ENCODE results near the gene SH3TC1.
A peak's percentile ranks its signal among the peaks of the same experiment; 100 is the strongest.

Gene SH3TC1

DNA sequence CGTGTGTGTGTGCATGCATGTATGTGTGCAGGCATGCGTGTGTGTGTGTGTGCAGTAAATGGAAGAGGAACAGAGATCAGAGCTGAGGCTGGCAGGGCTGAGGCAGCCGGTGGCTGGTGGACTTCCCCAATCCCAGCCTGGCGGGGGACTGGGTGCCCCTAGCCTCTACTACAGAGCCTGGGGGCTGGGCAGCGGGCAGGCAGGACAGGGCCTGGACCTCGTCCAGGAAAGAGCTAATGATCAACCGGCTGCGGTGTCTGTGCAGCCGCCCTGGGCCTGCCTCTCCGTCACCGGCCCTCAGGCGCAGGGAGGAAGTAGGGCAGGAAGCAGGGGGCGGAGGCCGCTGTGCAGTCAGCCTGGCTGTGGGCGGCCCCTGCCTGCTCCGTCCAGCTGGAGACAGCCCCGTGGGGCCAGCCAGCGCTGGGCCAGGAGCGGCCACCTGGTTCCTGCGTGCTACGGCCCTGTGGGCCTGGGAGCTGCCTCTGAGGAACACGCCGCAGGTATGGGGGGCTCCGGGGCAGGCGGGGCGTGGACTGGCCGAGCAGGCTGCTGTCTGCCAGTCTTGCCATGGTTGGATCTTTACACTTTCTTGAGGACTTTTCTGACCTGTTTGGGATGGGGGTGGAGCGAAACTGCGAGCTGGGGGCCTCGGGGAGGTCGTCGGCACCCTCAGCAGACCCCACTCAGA lies at the start of gene SH3TC1:
TSS of gene SH3TC1 (plus strand) at position 385 of the 688 bp plus-strand sequence. CDS start 5,905 bp downstream, outside the sequence.
- peak; percentile 89 for DNase-seq (ENCODE audit: low spot score)

DNA sequence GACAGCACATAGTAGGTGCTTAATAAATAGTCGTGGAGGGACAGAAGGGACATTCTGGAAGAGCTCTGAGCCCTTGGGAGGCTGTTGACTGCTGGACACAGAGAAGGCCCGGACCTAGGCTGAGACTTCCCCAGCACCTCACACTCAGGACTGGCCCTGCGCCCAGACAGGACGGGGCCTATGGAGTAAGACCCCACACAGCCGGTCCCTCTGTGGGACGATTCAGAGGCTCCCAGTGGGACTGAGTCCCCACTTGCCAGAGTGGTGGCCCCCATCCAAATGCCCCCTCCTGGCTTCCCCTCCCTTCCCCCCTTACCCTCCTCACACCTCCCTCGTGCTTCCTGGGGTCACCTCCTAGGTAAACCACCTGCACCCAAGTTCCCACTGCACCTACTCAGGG lies 49.4 kb upstream of the SH3TC1 start:
- no peak for DNase-seq (ENCODE audit: low spot score)

DNA sequence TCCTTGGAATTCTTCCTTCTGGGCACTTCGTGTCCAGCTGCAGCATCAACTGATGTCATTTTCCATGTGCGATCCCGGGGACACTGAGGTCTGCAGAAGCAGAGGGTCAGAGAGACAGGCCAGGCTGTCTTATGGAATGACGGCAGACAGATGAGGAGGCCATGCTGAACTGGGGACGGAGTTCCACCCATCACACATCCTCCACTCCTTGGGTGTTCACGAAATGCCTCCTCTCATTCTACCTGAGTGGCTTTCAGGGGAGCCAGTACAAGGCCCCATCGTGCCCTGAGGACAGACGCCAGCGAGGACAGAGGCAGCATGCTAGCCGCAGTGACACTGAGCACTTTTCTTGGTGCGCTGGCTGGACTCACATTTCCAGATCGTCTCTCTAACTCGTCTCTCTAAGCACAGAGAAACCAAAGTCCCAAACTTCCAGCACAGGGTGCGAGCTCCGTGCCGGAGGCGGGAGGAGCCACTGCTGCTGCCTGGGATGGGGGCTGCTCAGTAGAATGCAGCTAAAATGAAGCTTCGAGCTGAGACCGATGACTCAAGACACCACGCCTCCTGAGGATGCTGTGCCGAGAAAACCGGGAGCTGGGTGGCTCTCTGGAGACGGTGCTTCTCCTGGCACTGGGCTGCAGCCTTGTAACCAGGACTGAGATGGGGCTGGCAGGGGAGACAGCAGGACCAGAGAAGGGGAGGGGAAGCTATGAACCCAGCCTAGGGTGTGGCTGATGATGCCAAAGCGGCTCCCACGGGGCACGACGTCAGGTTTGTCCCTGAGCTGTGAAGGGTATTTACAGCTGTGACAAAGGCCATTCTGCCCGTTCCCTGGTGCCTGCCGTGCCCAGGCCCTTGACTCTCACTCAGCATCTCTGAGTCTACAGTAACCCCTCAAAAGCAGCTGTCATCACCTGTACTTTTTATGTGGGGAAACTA lies 48.7 kb upstream of the SH3TC1 start:
- DNase-seq (ENCODE audit: low spot score): no peak

DNA sequence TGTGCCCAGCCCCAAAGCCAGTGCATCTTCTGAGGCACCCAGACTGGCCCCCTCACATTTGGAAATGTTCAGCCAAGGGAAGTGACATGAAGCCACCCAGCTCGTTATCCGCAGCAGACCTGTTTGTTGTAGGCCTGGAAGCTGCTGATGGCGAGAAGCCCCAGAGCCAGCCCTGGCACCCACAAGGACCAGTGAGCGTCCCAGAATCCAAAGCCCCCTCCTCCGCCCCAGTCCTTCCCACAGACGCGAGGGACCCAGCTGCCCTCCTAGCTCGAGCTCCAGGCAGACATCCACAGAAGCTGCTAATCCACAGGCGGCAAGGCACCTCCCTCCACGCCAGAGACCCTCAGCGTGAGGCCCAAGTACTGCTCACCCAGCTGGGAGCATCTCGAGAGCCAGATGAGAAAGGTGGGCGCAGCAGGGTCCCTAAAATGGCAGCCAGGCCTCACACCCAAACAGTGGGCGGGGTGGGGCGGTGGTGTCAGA lies 47.9 kb upstream of the SH3TC1 start:
- DNase-seq (ENCODE audit: low spot score): no peak

DNA sequence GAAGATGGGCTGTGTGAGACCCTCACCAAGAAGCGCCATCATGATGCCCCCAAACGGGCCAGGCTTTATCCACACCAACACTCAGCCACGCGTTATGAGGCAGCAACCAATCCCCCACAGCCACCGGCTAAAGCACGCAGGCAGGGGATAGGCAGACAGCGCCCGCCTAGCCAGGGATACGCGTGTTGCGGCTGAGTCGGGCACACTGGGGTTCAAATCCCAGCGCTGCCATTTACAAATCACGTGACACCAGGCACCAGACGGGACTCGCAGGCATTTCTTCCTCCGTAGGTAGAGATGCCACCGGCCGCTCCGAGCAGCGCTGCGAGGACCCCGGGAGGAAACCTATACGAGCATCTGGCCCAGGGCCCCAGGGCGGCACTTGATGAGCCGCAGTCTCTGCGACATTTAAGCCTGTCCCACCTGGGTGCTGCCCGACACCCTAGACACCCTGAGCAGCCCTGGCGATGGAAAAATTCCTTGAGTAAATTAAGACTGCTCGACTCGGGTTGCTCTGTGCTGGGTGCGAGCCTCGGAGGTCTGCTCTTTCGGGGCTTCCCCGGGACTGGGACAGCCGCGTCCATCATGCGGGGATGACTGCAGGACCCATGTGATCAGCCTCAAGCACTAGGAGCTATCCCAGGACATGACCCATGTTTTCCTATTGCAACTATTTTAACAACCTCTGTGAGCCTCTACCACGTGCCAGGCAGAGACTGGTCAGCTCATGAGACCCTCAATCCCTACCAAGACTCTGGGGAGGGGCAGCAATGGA lies 46.8 kb upstream of the SH3TC1 start:
- DNase-seq (ENCODE audit: low spot score): no peak

DNA sequence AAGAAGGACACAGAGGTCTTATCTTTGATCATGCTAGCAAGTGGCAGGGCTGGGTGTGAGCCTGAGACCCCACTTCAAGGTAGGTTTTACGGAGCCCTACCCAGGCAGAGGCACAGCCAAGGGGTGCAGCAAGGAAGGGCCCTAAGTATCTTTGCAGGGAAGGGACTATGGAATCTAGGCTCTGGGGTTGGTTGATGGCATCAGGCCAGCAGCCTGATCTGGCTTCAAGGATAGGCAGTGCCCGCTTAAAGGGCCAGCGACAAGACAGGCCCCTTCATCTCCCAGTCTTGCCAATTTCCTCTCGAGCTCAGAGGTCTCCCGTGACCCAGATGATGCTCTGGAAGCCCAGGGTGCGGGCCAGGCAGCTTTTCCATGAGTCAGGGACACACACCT lies 46.2 kb upstream of the SH3TC1 start:
- no peak for DNase-seq (ENCODE audit: low spot score)

DNA sequence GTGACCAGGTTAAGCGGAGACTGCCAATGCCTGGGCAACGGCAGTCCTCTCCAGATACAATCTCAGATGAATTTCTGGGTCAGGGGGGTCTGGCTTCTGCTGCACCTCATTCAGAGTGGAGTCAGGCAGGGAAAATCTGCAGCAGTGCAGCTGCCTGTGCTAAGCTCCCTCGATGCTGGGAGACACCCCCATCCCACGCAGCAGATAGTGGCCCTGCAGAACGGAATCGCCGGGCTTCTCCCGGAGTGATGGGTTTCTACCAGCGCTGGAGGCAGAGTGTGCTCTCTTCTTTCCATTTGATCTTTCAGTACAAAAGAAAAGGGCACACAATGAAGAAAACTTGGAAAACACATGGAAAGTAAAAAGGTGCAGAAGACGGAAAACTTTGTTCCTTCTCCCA lies 45.6 kb upstream of the SH3TC1 start:
- DNase-seq (ENCODE audit: low spot score): no peak

DNA sequence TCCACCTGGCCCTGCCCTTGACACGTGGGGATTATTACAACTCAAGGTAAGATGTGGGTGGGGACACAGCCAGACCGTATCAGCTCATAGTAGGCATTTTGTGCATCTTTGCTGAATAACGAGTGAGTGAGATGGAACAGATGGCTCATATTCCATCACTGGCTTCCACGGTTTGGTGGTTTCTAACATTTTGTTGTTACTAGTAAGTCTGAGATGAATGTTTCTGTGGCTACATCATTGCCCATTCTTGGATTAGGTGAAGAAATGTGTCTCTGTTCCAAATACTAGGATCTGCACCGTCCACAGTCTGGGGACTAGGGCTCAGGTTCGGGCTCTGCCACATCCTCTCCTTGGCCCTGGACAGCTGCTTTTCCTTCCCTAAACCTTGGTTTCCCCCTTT lies 44.0 kb upstream of the SH3TC1 start:
- no peak for DNase-seq (ENCODE audit: low spot score)

DNA sequence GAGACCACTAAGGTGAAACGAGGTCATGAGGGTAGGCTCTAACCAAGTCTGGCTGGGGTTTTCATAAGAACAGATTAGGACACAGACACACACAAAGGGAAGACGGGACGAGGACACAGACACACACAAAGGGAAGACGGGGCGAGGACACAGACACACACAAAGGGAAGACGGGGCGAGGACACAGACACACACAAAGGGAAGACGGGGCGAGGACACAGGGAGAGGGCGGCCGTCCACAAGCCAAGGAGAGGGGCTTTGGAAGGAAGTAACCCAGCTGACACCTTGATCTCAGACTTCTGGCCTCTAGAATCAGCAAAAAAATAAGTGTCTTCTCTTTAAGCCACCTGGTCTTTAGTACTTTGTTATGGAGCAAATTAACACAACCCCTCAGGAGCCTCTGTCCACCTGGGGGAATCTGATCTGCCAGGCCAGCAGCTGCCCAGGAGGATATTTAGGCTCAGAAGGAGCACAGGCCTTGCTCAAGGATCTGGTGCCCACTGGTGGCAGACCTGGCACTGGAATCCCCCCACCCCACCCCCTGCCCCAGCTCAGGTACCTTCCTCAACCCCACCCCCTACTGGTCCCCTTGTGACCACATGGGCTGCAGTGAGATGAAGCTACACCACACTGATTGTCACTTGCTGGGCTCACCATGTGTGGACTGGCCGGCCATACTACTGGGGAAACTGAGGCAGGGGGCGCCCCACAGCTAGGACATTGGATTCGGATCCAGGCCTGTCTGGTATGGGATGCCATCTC lies 43.2 kb upstream of the SH3TC1 start:
- DNase-seq (ENCODE audit: low spot score): no peak

DNA sequence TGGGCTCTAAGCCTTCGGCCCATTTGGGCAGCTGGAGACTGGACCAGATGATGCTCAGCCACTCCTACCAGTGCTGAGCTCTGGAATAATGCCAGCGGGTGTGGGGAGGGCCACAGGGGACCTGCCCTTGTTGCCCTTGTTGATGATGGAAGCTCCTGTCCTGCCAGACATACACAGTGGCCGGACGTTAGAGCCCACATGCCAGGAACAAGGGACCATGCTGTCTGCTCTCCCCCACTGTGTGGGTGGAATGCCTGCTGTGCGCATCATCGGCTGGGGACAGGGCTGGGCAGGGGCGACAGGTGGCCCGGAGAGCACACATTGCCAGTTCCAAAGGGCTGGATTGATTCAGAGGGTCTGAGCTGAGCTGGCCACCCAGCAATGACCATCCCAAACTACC lies 42.5 kb upstream of the SH3TC1 start:
- DNase-seq (ENCODE audit: low spot score): no peak

DNA sequence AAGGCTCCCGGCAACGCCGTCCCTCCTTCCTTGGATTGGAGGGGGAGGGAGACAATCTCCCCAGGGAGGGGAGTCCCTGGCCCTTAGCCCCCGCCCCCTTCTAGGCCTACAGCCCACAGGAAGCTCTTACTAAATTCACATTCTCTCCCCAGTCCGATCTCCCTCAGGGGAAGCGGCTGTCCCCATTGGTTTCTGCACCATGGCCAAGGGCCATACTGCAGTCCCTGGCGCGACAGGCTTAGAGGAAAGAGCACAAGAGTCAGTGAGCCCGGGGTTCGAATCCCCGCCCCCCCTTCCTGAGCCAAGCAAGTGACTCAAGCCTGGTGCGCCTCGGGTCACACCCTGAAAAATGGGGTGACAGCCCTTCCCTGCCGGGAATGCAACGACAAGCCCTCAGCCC lies 41.6 kb upstream of the SH3TC1 start:
- DNase-seq (ENCODE audit: low spot score): no peak

DNA sequence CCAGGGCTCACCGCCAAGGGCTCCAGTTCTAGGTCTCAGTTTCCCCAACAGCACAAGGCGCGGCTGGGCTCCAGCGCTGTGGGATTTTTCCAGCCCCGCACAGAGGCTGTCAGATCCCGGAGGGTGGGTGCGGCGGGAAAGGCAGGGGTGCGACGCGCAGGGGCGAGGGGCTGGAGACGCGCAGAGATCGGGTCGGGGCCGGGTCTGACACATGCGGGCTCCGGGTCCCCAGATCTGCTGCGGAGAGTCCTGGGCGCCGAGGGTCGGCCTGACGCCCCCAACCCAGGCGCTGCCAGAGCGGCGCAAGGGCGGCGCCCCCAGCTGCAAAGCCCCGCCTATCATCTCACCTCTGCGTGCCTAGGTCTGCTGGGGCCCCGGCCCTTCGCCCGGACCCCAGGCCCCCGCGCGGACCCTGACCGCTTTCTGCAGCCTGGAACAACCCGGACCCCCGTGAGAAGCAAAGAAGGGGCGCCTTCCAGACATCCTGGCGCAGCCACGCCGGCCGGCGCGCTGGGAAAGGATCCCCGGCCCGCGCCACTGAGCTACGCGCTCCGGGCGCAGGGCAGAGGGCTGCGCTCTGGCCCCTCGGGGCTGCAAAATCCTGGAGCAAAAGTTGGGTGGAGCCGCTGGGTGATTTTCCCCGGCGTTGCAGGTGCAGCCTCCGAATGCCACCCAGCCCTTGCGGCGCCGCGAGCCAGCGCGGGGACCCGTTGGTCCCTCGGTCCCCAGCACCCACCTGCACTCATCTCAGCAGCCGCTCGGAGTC lies 41.0 kb upstream of the SH3TC1 start:
- no peak for DNase-seq (ENCODE audit: low spot score)

DNA sequence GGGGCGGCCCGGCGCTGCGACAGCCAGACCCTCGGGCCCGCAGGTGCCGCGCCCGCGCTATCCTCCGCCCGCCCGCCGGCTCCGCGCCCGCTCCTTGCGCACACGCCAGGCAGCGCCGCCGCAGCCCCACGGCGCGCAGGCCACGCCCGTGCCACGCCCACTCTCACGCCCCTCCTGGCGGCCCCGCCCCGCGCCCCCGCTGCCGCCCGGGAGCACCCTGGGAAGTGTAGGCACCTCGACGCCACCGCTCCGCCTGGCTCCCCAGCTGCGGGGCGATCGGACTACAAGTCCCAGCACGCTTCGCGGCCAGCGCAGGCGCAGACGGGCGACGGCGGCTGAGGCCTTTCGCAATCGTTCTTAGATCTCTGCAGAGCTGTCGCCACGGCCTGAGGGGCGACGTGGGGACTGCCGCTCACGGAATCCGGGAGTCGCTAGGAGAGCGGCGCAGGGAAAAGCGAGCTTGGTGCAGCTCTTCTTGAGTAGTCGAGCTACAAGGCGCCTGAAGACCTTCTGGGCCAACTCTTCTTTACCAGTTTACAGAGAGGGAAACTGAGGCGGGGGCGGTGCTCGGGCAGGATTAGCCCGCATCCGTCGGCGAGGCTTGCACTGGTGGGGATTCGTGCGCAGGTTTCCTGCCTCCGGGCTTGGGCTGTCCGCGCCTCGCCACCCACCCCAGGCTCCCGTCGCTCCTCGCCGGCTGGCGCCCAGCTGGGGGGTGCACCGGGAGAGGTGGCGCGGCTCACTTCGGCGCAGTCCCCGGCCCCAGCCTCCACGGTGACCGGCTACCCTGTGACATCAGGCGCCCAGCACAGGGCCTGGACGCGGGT lies 40.2 kb upstream of the SH3TC1 start, which contains the start of gene ABLIM2:
TSS of gene ABLIM2 (minus strand) at position 104 of the 827 bp plus-strand sequence. CDS start 124 bp downstream, outside the sequence.
- DNase-seq (ENCODE audit: low spot score): peak; percentile 94

DNA sequence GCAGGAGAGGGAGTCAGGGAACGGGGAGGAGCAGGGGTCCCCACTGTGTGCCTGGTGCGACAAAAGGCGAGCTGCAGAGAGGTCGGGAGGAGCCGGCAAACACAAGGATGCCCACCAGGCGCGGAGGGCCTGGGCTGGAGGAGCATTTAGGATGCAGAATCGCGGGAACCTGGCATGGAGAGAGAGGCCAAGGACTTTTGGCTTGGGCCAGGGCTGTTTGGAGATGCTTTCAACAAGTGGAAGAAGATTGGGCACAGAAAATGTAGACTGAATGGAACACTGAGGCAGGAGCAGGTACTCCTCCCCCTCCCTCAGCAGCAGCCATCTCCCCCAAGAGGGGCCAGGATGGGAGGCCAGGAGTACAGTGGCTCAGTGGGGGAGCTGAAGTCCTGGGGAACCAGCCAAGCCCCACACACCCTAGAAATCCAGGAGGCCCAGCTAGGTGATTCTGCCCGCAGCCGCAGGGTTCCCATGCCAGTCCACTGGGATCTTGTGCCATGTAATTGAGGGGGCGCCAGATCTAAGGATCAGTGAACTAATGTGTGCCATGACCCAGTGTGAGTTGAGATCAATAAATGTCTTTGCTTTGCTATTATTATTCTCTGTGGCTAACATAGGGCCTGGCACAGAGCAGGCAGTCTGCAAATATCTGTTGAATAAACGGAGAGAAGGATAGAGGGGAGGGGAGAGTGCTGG lies 39.4 kb upstream of the SH3TC1 start:
- no peak for DNase-seq (ENCODE audit: low spot score)

DNA sequence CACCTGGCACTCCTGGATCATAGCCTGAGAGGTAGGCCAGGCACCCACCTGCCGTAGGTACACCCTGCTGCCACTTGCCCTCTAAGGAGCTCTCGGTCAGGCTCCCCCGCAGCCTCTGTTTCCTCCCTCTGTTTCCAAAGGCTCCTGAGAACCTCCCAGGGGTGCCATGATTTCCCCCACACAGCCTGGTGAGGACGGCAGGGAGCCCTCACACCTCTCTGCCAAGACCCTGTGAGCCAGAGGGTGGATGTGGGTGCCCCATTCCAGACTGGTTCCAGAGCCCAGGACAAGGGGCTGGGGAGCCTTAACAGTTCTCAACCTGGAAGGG lies 38.9 kb upstream of the SH3TC1 start:
- no peak for DNase-seq (ENCODE audit: low spot score)

DNA sequence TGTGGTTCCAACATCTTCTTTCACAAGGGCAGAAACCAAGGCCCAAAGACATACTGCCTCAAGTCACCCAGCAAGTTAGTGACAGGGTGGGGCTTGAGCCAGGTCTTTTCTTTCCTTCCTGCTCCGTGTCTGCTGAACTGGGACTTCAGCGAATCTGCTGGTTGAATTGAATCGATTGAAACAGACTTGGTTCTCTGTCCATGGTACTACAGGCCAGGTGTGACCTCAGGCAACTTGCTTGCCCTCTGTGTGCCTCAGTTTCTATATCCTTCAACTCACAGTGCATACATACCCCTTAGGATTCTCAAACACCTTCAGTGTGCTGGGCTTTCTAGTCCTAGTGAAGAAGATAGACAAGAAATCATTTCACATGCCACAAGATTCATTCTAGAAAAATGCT lies 38.5 kb upstream of the SH3TC1 start:
- no peak for DNase-seq (ENCODE audit: low spot score)

DNA sequence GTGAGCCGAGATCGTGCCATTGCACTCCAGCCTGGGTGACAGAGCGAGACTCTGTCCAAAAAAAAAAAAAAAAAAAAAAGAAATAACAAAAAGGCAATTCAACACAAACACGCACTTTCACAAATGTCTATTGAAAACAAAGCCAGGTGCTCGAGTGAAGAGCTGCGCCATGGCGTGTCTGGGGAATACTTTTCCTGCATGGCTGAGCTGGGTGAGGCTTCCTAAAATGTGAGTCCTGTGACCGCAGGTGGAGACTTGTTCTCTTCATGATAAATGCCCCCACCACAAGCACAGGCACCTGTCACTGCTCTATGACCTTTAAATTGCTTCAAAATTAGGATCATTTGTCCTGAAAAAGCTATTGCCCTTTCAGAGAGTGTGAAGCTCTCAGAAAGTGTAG lies 36.5 kb upstream of the SH3TC1 start:
- no peak for DNase-seq (ENCODE audit: low spot score)

DNA sequence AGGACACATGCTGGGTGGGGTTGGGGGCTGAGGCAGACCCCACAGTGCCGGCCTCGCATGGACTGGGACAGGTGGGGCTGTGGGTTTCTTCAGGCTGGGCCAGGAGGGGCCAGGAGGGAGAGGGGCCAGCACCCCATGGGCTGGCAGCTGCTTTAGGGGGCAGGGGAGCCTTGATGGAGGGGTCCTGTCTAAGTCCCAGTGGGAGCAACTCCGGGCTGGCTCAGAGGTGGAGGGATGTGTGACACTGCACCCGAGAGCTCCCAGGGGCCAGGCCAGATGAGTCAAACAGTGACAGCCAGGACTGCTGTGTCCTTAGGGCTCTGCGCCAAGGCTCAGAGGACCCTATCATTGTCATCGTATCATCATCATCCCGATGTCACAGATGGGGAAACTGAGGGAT lies 36.1 kb upstream of the SH3TC1 start:
- DNase-seq (ENCODE audit: low spot score): no peak

DNA sequence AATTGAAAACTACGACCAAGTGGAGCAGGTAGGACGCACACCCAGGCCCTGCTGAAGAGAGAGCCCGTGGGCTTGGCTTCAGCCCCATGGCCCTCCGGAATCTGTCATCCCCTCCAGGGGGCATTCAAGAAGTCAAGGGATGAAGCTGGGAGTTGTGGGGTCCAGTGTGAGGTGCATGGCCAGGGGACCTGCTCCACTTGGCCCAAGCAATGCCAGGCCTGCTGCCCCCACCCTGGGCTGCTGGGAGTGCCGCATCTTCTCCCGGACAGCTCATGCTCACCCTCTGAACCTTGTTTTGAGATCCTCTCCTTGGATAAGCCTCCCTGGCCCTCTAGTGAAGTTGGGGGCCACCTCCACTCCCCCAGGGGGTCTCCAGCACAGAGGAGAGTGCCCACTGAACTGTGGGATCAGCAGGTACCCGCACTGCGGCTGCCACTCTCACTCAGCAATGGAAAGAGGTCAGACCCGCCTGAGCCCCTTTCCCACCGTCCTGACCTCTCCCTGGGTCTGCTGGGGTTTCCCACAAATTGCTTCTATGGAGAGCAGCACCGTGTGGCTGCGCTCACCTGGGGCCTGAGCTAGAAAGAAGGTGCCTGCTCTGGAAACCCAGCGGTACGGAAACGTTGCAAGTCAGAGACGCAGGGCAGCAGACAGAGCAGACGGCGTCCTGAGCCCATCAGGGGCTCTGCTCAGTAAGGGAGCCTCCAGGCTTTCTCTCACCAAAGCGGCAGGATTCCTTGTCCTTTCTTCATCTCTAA lies 35.5 kb upstream of the SH3TC1 start:
- no peak for DNase-seq (ENCODE audit: low spot score)
